ENCODE results near the gene RNF223.

Gene RNF223

DNA sequence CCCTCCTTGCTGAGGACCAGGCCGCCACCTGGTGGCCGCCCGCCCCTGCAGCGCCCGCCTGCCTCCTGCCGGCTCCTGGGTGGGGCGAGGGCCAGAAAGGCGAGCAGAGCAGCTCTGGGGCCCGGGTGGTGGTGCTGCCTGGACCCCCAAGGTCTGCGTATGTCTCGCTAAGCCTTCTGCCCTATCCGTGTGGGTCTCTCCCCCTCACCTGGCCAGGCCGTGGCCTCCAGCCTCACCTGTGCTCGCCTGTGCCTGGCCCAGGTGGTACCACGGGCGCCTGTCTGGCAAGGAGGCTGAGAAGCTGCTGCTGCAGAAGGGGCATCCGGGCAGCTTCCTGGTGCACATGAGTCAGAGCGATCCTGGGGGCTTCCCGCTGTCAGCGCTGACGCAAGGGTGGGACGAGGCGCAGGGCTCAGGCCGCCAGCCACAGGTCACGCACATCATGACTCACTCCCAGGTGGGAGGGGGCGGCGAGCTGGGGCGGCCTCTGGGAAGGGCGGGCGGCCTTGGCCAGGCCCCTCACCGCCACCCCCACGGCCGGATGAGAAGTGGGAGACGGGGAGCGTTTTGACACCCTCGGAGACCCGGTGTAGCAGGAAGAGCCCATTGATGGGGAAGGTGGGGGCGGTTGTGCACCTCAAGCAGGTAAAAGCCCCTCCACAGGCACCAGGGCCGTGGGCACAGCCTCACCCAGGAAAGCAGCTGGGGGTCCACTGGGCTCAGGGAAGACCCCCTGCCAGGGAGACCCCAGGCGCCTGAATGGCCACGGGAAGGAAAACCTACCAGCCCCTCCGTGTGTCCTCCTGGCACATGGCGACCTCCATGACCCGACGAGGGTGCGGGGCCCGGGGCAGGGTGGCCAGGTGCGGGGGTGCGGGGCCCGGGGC, 9.9 kb downstream of the RNF223 start:
- peak; percentile 65 to 82 (median 81) for DNase-seq
- Histone ChIP-seq H3K4me3 (ENCODE audit: insufficient read depth, low read depth, low read length, poor library complexity, severe bottlenecking) (no peak overlapping the region), H3K4me1 (ENCODE audit: control insufficient read depth, insufficient read depth, low read length, poor library complexity, severe bottlenecking) (peaks cover 33% of the 10 kb centered on the region), H3K36me3 (ENCODE audit: control insufficient read depth, insufficient read depth, low read length) (no peaks in the 10 kb centered on the region), H3K27ac (ENCODE audit: insufficient read depth, low read length, poor library complexity, severe bottlenecking) (no peak overlapping the region), H3K9me3 (ENCODE audit: control insufficient read depth, low read length) (no peaks in the 10 kb centered on the region), H3K27me3 (replicated peaks; ENCODE audit: control insufficient read depth, insufficient read depth, low read length, poor library complexity, severe bottlenecking) (peaks cover 46% of the 10 kb centered on the region)

- Histone ChIP-seq H3K4me1 (ENCODE audit: control insufficient read depth, insufficient read depth, low read length, poor library complexity, severe bottlenecking) (peaks cover 37% of the 10 kb centered on the region), H3K9me3 (ENCODE audit: control insufficient read depth, low read length) (no peaks in the 10 kb centered on the region), H3K36me3 (ENCODE audit: control insufficient read depth, insufficient read depth, low read length) (no peaks in the 10 kb centered on the region), H3K27ac (ENCODE audit: insufficient read depth, low read length, poor library complexity, severe bottlenecking) (no peak overlapping the region), H3K4me3 (ENCODE audit: insufficient read depth, low read depth, low read length, poor library complexity, severe bottlenecking) (no peak overlapping the region), H3K27me3 (replicated peaks; ENCODE audit: control insufficient read depth, insufficient read depth, low read length, poor library complexity, severe bottlenecking) (peaks cover 53% of the 10 kb centered on the region)
- DNase-seq: no peak
These were observed 10.7 kb downstream of the RNF223 start for GRCh38 chr1:1063261-1063944.

- H3K27me3 ChIP-seq (replicated peaks; ENCODE audit: control insufficient read depth, insufficient read depth, low read length, poor library complexity, severe bottlenecking): peaks cover 59% of the 10 kb centered on the region
- DNase-seq: no peak
- no peak overlapping the region for H3K4me3 ChIP-seq (ENCODE audit: insufficient read depth, low read depth, low read length, poor library complexity, severe bottlenecking)
- no peak overlapping the region for H3K27ac ChIP-seq (ENCODE audit: insufficient read depth, low read length, poor library complexity, severe bottlenecking)
- no peaks in the 10 kb centered on the region for H3K9me3 ChIP-seq (ENCODE audit: control insufficient read depth, low read length)
- H3K36me3 ChIP-seq (ENCODE audit: control insufficient read depth, insufficient read depth, low read length): no peaks in the 10 kb centered on the region
- peaks cover 35% of the 10 kb centered on the region for H3K4me1 ChIP-seq (ENCODE audit: control insufficient read depth, insufficient read depth, low read length, poor library complexity, severe bottlenecking)
These were observed 11.6 kb downstream of the RNF223 start for GRCh38 chr1:1062348-1063163.

DNA sequence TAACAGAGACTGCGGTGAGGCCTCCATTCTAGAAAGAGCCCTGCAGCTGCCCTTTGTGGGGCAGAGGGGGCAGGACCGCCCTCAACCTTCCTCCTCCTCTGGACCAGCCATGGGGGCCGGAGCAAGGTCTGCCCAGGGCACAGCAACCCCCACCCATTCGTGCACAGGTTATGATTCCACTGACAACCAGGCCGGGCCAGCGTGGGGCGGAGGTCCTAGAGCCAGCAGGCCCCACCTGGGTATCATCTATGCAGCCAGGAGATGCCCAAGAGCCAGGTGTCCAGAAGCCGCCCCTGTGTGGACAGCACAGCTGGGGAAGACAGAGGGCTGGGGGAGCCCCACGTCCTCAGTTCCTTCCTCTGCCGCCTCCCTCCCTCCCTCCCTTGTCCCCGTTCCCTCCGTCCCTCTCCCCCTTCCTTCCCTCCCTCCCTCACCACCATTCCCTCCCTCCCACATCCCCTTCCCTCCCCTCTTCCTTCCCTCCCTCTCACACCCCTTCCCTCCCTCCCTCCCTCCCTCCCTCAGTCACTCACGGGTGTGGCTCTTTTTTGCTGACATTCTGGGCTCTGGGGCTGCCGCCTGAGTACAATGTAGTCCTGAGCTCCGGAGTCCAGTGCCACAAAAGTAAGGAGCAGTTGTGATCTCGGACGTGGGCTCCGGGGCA, 12.3 kb downstream of the RNF223 start:
- DNase-seq: no peak
- H3K27me3 ChIP-seq (replicated peaks; ENCODE audit: control insufficient read depth, insufficient read depth, low read length, poor library complexity, severe bottlenecking): peaks cover 59% of the 10 kb centered on the region

GRCh38 chr1:1060281-1061000, 13.7 kb downstream of the RNF223 start:
- peaks cover 35% of the 10 kb centered on the region for H3K4me1 ChIP-seq (ENCODE audit: control insufficient read depth, insufficient read depth, low read length, poor library complexity, severe bottlenecking)
- H3K27ac ChIP-seq (ENCODE audit: insufficient read depth, low read length, poor library complexity, severe bottlenecking): no peak overlapping the region
- H3K36me3 ChIP-seq (ENCODE audit: control insufficient read depth, insufficient read depth, low read length): no peaks in the 10 kb centered on the region
- no peak overlapping the region for H3K4me3 ChIP-seq (ENCODE audit: insufficient read depth, low read depth, low read length, poor library complexity, severe bottlenecking)
- DNase-seq: no peak
- H3K9me3 ChIP-seq (ENCODE audit: control insufficient read depth, low read length): no peaks in the 10 kb centered on the region
- peaks cover 59% of the 10 kb centered on the region for H3K27me3 ChIP-seq (replicated peaks; ENCODE audit: control insufficient read depth, insufficient read depth, low read length, poor library complexity, severe bottlenecking)

More for the DNA sequence above, 12.3 kb downstream of the RNF223 start:
- Histone ChIP-seq H3K4me1 (ENCODE audit: control insufficient read depth, insufficient read depth, low read length, poor library complexity, severe bottlenecking) (peaks cover 35% of the 10 kb centered on the region), H3K27ac (ENCODE audit: insufficient read depth, low read length, poor library complexity, severe bottlenecking) (no peak overlapping the region), H3K9me3 (ENCODE audit: control insufficient read depth, low read length) (no peaks in the 10 kb centered on the region), H3K4me3 (ENCODE audit: insufficient read depth, low read depth, low read length, poor library complexity, severe bottlenecking) (no peak overlapping the region), H3K36me3 (ENCODE audit: control insufficient read depth, insufficient read depth, low read length) (no peaks in the 10 kb centered on the region)

DNA sequence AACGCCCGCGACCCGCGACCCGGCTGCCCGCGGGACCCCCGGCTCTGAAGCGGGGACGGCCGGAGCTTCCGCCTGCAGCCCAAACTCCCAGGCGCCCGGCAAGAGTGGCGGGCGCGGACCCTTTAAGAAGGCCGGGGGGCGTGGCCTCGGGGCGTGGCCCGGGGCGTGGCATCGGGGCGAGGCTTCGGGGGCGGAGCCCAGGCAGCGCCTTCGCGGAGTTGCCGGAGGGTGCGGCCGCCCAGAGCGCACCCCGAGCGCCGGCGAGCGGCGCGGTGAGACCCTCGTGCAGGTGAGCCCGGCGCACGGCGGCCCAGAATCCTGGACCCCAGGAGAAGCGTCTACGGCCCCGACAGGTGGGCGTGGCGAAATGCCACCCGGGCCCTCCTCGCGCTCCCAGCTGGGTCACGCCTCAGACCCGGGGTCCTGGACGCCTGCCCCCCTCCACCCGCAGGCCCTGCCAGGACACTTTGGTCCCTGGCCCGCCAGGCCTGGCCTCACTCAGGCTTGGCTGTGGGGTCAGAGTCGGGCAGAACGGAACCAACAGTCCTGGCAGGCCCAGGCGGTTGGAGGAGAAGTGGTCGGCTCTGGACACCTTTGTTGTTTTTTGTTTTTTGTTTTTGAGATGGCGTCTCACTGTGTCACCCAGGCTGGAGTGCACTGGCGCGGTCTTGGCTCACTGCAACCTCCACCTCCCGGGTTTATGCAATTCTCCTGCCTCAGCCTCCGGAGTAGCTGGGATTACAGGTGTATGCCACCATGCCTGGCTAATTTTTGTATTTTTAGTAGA, 14.4 kb downstream of the RNF223 start:
- H3K27me3 ChIP-seq (replicated peaks; ENCODE audit: control insufficient read depth, insufficient read depth, low read length, poor library complexity, severe bottlenecking): peaks cover 59% of the 10 kb centered on the region

GRCh38 chr1:1058921-1059493, 15.1 kb downstream of the RNF223 start:
- Histone ChIP-seq H3K4me3 (ENCODE audit: insufficient read depth, low read depth, low read length, poor library complexity, severe bottlenecking) (peak overlapping the region; percentile 35), H3K4me1 (ENCODE audit: control insufficient read depth, insufficient read depth, low read length, poor library complexity, severe bottlenecking) (peaks cover 29% of the 10 kb centered on the region), H3K36me3 (ENCODE audit: control insufficient read depth, insufficient read depth, low read length) (no peaks in the 10 kb centered on the region), H3K27ac (ENCODE audit: insufficient read depth, low read length, poor library complexity, severe bottlenecking) (no peak overlapping the region), H3K9me3 (ENCODE audit: control insufficient read depth, low read length) (no peaks in the 10 kb centered on the region), H3K27me3 (replicated peaks; ENCODE audit: control insufficient read depth, insufficient read depth, low read length, poor library complexity, severe bottlenecking) (peaks cover 59% of the 10 kb centered on the region)
- DNase-seq: no peak

More for the DNA sequence above, 14.4 kb downstream of the RNF223 start:
- DNase-seq: peak; percentile 79 to 83 (median 79)
- Histone ChIP-seq H3K36me3 (ENCODE audit: control insufficient read depth, insufficient read depth, low read length) (no peaks in the 10 kb centered on the region), H3K27ac (ENCODE audit: insufficient read depth, low read length, poor library complexity, severe bottlenecking) (no peak overlapping the region), H3K4me3 (ENCODE audit: insufficient read depth, low read depth, low read length, poor library complexity, severe bottlenecking) (peak overlapping the region; percentile 35), H3K9me3 (ENCODE audit: control insufficient read depth, low read length) (no peaks in the 10 kb centered on the region), H3K4me1 (ENCODE audit: control insufficient read depth, insufficient read depth, low read length, poor library complexity, severe bottlenecking) (peaks cover 35% of the 10 kb centered on the region)

DNA sequence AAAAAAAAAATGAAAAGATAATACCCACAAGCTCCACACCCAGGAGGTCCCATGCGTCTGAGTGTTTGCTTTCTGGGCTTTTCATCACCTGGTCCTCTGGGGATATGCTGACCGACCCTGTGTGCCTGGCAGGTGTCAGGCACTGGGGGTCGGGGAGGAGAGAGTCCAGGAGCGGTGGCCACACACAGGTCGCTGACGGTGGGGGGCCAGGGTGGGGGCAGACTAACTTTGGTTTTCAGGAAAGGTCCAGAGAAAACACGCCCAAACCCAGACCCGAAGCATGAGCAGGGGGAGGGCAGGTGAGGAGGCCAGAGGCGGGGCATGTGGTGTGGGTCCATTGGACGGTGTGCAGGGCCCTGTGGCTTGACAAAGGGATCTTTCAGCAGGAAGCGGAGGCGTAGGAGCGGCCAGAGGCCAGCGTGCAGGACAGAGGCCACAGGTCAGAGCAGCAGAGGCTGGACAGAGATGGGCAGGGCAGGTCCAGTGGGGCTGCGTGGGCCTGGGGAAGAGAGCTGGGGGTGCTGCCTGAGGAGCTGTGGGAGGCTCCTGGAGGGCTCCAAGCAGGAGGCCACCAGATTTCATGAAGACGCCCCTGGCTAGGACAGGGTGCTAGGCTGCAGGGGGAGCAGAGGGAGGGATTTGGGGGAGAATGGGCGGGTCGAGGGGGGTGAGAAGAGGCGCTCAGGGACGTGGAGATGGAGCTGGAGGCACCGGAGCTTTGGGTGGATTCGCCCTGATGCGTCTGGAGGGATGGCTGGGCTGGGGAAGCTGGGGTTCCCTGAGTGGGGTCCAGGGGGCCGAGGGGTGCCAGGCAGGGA, 15.8 kb downstream of the RNF223 start:
- Histone ChIP-seq H3K27ac (ENCODE audit: insufficient read depth, low read length, poor library complexity, severe bottlenecking) (no peak overlapping the region), H3K4me3 (ENCODE audit: insufficient read depth, low read depth, low read length, poor library complexity, severe bottlenecking) (no peak overlapping the region), H3K27me3 (replicated peaks; ENCODE audit: control insufficient read depth, insufficient read depth, low read length, poor library complexity, severe bottlenecking) (peaks cover 53% of the 10 kb centered on the region), H3K9me3 (ENCODE audit: control insufficient read depth, low read length) (no peaks in the 10 kb centered on the region), H3K4me1 (ENCODE audit: control insufficient read depth, insufficient read depth, low read length, poor library complexity, severe bottlenecking) (peaks cover 22% of the 10 kb centered on the region), H3K36me3 (ENCODE audit: control insufficient read depth, insufficient read depth, low read length) (no peaks in the 10 kb centered on the region)
- no peak for DNase-seq

All from effector memory CD4-positive, alpha-beta T cell (primary cell).